NCI-H2227 (cell line): ENCODE measurements around the gene AKIRIN2.
"Not testable (repeated sequence)": the region's sequence is repeated elsewhere in the genome, so short reads cannot be mapped to it uniquely, and the experiment has no call there.

ENCODE experiments used
- DNase-seq: peaks from one replicate; lab custom pipeline; 2025; ENCODE audit not compliant: unreplicated experiment; lab: John Stamatoyannopoulos, UW

Gene AKIRIN2

GRCh38 chr6:87718662-87719433 is 16.8 kb upstream of the AKIRIN2 start:
- no peak for DNase-seq

GRCh38 chr6:87716928-87717614 is 15.0 kb upstream of the AKIRIN2 start:
- no peak for DNase-seq

- DNase-seq, result no peak
Measured at GRCh38 chr6:87714093-87714842, 12.2 kb upstream of the AKIRIN2 start.

- DNase-seq, result not testable (repeated sequence)
Measured at GRCh38 chr6:87712713-87713112, 10.7 kb upstream of the AKIRIN2 start.

GRCh38 chr6:87710090-87710489 is 8.1 kb upstream of the AKIRIN2 start:
- DNase-seq, result no peak

- DNase-seq, result not testable (repeated sequence)
Measured at GRCh38 chr6:87708581-87709427, 6.8 kb upstream of the AKIRIN2 start.

- no peak for DNase-seq
Measured at GRCh38 chr6:87706187-87706966, 4.3 kb upstream of the AKIRIN2 start.

- DNase-seq, result no peak
Measured at GRCh38 chr6:87705070-87705691, 3.1 kb upstream of the AKIRIN2 start.

GRCh38 chr6:87703039-87703438 is 1.0 kb upstream of the AKIRIN2 start:
- DNase-seq, result not testable (repeated sequence)

- peak; percentile 51 for DNase-seq
Measured at GRCh38 chr6:87702589-87702945, 534 bp upstream of the AKIRIN2 start.

- peak; percentile 55 for DNase-seq
Measured at GRCh38 chr6:87701344-87701675, 723 bp downstream of the AKIRIN2 start.

GRCh38 chr6:87700397-87701343 is 1.4 kb downstream of the AKIRIN2 start:
- peak; percentile 22 for DNase-seq

- no peak for DNase-seq
Measured at GRCh38 chr6:87699576-87699975, 2.5 kb downstream of the AKIRIN2 start.

- no peak for DNase-seq
Measured at GRCh38 chr6:87698547-87699006, 3.5 kb downstream of the AKIRIN2 start.

- DNase-seq, result peak; percentile 47
Measured at GRCh38 chr6:87697581-87698546, 4.2 kb downstream of the AKIRIN2 start.

- DNase-seq, result not testable (repeated sequence)
Measured at GRCh38 chr6:87696817-87697216, 5.2 kb downstream of the AKIRIN2 start.

- DNase-seq, result no peak
Measured at GRCh38 chr6:87692086-87692485, 9.9 kb downstream of the AKIRIN2 start.
